Spleen (tissue), 7 donors: ENCODE data around the gene TCIRG1.

Experiments used
- CTCF ChIP-seq, 11 experiments: fragments of 200-600 bp in 7 of 11; fragments of 450-650 bp in 4 of 11; sonication (generic) in 4 of 11; IDR thresholded peaks in 8 of 11; conservative IDR thresholded peaks in 3 of 11; 1 replicate in 7 of 11; 2 replicates in 4 of 11; pipeline versions ENCODE4 v1.4.0 to v1.8.0; 2016 to 2021; ENCODE audit warnings: antibody characterized with exemption in 11 of 11, inconsistent platforms in 4 of 11, mild to moderate bottlenecking in 1 of 11
- POLR2A ChIP-seq, 3 donors: fragments of 450-650 bp; IDR thresholded peaks; one replicate each; pipeline ENCODE4 v1.5.1; 2017; ENCODE audit warnings: antibody characterized with exemption in 3 of 3, mild to moderate bottlenecking in 1 of 3
- POLR2AphosphoS5 ChIP-seq, 3 donors: sonication (generic); formaldehyde crosslinking; IDR thresholded peaks; one replicate each; pipeline ENCODE4 v1.5.1; 2017; ENCODE audit warnings: antibody characterized with exemption in 3 of 3
- donor health status: DM: no; HTN: no; CAD: no; lungs with moderate emphysema.
- donor health status: DM: no; HTN: no; CAD: no.
- donor health status: DM: no; HTN: no; CAD: no.

- TF ChIP-seq CTCF (IDR thresholded peaks at IDR 0.05 in 8 of 11, conservative IDR thresholded peaks at IDR 0.05 in 3 of 11) (no peak), POLR2A (IDR thresholded peaks at IDR 0.05) (no peak), POLR2AphosphoS5 (IDR thresholded peaks at IDR 0.05) (no peak)
These were observed 27.9 kb downstream of the TCIRG1 start for GRCh38 chr11:68066742-68067141.
